GDM1 (cell line): ENCODE data around the gene KIF3C.
"Not testable (repeated sequence)": the region's sequence is repeated elsewhere in the genome, so short reads cannot be mapped to it uniquely, and the experiment has no call there.

Source experiments
- DNase-seq: peaks from one replicate; lab custom pipeline; 2025; lab: John Stamatoyannopoulos, UW

KIF3C gene

DNA sequence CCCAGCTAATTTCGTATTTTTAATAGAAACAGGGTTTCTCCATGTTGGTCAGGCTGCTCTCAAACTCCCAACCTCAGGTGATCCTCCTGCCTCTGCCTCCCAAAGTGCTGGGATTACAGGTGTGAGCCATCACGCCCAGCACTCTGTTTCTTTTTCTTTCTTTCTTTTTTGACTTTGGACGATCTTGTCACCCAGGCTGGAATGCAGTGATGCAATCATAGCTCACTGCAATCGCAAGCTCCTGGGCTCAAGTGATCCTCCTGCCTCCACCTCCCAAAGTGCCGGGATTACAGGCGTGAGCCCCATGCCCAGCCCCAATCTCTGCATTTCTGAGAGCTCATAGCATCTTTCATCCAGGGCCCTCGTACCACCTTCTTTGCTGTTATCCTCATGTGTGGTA lies 17.1 kb upstream of the KIF3C start:
- DNase-seq, result not testable (repeated sequence)

DNA sequence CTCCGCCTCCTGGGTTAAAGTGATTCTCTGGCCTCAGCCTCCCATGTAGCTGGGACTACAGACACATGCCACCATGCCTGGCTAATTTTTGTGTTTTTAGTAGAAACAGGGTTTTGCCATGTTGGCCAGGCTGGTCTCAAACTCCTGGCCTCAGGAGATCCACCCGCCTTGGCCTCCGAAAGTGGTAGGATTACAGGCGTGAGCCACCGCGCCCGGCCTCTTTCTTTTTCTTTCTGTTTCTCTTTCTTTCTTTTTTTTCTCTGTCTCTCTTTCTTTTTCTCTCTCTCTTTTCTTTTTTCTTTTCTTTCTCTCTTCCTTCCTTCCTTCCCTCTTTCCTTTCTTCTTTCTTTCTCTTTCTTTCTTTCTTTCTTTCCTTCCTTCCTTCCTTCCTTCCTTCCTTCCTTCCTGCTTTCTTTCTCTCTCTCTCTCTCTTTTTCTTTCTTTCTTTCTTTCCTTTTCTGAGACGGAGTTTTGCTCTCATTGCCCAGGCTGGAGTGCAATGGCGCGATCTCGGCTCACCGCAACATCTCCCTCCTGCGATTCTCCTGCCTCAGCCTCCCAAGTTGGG lies 16.6 kb upstream of the KIF3C start:
- not testable (repeated sequence) for DNase-seq

DNA sequence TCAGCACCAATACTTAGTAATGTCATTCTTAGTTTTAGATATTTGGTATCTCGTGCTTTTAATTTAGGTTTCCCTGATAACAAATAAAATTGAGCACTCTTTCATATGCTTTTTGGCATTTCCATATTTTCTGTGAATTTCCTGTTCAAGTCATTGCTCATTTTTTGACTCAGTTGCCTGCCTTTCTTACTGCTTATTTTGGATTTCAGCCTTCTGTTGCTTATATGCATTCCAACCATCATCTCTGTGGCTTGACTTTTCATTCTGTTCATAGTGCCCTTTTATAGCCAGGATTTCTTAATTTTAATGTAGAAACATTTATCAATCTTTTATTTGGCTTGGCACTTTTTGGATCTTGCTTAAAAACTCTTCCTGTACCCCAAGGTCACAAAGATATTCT lies 14.5 kb upstream of the KIF3C start:
- no peak for DNase-seq

DNA sequence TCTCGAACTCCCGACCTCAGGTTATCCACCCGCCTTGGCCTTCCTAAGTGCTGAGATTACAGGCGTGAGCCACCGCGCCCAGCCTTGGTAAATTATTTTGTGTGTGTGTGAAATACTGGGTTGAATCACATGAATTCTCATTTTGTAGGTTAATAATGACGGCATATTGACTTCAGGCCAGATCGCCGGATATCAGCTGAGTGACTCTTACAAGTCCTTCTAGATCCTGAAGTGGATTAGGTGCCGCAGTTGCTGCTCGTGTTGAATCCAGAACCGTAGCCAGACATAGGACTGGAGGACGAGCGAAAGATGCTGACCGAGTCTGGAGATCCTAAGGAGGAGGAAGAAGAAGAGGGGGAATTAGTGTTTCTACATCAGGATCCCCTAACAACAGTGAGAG lies 12.2 kb upstream of the KIF3C start:
- no peak for DNase-seq

DNA sequence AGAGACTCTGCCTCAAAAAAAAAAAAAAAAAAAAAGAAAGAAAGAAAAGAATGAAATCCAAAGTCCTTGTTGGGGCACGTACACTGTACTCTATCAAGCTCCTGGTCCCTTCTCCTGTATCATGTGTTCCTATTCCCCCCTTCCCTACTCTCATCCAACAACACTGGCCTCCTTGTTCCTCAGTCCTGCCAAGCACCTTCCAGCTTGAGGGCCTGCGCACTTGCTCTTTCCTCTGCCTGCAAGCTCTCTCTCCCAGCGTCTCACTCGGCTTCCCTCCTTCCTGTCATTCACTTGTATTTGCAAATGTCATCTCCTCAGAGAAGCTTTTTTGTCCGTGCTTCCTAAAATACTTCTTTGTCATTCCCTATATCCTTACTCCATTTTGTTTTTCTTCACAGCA lies 10.8 kb upstream of the KIF3C start:
- DNase-seq, result no peak

DNA sequence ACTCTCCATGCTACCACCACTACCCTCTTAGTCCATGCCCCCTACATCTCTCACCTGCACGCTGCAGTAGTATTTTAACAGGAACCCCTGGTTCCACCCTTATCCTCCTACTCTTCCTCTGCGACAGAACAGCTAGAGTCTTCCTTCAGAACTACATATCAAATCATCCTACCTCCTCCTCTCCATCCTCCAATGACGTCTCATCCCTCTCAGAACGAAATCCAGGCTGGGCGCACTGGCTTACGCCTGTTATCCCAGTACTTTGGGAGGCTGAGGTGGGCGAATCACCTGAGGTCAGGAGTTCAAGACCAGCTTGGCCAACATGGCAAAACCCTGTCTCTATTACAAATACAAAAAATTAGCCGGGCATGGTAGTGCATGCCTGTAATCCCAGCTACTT lies 10.3 kb upstream of the KIF3C start:
- no peak for DNase-seq

DNA sequence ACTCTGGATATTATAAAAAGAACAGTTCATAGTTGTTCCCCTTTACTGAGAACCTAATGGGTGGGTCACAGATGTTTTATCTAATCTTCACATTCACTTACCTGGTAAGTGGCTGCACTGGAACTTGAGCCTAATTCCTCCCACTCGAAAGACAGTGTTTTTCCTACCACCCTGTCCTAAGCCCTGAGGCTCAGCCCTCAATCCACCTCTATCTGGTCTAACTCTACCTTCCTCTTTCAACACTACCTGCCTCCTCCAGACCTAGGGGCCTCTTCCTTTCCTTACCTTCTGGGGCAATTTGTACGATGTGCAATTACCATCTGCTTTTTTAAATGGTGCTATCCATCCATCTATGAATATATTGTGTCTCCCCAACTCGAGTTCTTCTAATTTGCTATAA lies 9.7 kb upstream of the KIF3C start:
- DNase-seq, result no peak

DNA sequence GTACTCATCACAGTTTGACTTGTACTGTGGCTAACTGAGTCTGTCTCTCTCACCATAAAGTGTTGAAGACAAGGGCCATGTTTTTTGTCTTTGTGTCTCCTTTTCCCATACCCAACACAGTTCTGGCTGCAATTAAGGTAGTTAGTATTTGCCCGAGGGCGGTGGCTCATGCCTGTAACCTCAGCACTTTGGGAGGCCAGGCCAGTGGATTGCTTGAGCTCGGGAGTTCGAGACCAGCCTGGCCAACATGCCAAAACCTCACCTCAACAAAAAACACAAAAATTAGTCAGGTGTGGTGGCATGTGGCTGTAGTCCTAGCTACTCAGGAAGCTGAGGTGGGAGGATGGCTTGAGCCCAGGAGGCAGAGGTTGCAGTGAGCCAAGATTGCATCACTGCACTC lies 6.9 kb upstream of the KIF3C start:
- DNase-seq, result no peak

DNA sequence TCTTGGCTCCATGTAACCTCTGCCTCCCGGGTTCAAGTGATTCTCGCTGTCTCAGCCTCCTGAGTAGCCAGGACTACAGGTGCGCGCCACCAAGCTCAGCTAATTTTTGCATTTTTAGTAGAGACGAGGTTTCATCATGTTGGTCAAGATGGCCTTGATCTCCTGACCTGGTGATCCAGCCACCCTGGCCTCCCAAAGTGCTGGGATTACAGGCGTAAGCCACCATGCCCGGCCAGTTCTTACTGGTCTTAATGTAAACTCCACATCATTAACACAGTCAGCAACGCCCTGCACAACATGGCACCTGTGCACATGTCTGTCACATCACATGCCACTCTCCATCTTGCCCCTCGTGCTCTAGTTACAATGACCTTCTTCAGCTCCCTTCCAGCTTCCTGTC lies 5.8 kb upstream of the KIF3C start:
- no peak for DNase-seq

DNA sequence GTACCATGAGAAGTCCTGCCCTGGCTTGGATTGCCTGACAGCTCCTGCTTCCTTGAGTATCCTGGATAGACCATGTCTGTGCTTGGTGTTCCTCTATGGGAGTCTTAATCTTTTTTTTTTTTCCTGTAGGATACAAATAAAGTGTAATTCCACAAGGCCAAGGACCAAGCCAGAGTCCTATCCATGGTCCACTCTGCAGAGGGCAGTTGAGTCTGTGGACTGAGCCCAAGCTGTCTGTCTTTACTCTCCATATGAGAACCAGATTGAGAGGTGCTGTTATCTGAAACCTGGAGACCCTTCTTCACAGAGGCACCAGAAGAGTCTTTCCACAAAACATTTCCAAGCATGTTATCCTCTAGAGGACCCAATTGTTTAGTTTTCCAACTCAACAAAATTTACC lies 1.4 kb upstream of the KIF3C start:
- no peak for DNase-seq

DNA sequence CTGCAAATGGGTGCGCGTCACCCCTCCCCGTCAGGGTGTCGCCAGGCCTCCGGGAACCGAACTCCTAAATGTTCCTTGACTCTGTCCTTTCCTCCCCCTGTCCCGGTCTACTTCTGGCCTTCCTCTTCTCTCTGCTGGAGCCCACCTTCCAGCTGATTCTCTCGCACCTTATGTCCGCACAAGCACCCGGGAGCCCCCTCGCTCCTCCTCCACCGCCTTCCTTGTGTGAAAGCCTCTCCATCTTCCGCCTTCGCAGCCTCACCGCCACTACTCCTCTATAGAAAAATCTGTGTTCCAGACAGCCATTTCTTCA lies 627 bp upstream of the KIF3C start:
- DNase-seq, result no peak

DNA sequence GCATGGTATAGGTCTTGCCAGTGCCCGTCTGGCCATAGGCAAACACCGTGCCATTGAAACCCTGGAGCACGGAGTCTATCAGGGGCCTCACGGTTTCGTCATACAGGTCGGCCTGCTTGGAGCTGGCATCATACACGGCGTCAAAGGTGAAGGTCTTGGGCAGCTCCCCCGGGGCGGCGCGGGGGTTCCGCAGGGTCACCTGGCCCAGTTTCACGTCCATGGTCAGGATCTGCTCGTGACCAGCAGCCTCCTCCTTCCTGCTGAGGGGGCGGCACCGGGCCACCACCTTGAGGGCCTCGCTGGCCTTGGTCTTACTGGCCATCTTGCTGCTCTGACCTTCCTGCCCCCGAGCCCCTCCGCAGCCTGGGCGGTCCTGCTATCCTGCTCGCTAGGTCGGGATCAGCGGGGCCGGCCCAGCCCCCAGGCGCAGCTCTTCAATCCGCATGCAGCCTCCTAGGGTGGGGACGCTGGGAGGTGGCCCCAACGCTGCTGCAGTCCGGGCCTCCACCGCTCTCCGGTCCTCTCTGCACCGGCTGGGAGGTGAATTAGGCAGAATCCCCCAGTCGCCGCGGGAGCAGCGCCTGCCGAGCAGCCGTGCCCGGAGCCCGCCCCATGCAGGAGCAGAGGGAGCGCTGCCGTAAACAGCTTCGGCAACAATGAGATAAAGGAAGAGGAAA lies 563 bp downstream of the KIF3C start:
- no peak for DNase-seq

DNA sequence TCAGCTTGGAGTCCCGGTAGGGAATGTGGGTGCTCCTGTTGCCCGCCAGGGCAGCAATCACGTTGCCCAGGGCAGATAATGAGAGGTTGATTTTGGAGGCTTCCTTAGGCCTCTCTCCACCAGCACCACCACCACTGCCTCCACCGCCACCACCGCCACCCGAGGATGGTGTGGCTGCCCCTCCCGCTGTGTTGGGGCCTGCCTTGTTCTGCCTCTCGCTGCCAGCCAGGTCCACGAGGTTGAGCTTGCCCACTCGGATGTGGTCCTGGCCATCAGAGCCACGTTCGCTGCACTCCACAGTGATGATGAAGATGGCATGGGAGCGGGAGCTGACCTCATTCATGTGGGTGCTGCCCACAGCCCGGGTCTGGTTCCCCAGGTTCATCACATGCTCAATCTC lies 1.3 kb downstream of the KIF3C start:
- no peak for DNase-seq

DNA sequence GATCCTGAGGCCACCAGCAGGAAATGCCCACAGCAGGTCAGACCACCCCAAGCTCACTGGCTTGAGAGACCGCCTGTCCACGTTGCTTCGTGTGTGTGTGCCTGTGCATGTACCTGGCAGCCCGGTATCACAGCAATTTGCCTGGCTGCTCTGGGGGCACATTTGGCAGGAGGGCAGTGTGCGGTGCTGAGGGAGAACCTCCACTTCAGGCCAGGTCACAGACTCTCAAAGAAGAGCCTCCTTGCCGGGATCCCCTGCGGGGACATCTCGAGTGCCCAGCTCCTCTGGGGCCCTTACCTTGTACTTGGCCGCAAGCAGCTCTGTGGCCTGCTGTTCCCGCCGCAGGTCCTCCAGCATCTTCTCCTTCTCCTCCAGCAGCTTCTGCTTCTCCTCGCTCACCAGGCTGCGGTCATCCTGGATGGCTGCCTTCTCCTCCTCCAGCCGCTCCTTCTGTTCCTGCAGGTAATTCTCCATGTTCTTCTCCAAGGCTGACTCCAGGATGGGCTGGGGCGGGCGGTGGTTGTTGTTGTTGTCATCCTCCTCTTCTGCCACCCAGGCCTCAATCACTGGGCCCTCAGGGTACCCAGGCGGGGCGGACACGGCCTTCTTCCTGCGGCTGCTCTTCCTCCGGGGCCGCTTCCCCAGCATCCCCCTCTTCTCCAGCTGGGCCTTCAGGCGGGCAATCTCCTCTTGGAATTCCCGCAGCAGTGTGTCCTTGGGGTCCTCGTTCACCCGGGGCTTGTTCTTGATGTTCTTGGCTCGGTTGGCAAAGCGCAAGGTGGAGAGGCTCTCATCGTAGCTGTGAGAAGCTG lies 2.0 kb downstream of the KIF3C start:
- no peak for DNase-seq

DNA sequence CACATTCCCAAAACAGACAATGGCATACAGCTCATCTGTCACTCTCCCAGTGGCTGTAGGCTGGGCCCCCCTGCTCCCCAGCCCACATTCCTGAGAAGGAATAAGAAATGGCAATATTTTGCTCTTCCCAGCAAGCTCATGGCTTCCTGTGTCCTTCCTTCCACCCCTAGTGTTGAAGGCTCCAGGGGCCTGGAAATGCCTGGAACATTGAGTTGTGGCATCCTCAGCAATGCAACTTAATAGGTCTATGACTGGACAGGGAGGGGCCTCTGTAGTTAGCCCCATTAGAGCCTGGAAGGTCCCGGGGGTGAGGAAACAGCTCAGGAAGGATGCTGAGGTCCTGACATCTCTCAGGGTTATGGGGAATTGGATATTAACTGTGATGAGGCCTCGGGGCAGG lies 3.3 kb downstream of the KIF3C start:
- no peak for DNase-seq

DNA sequence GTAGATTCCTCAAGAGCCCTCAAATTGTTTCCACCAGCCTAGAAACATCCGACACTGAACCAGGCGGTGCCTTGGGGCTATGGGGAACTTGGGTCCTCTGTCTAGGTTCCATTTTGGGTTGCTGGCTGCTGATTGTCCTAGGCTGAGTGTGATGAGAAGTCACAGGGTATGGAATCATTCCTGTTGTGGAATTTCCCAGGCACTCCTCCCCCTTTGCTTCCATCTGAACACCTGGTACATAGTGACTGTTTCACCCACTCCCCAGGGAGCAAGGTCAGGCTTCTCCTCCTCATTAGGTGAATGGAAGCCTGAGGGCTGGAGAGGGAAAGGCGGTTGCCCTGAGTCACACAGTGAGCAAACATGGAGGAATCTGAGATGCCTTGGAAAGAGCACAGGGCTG lies 4.5 kb downstream of the KIF3C start:
- DNase-seq, result no peak

DNA sequence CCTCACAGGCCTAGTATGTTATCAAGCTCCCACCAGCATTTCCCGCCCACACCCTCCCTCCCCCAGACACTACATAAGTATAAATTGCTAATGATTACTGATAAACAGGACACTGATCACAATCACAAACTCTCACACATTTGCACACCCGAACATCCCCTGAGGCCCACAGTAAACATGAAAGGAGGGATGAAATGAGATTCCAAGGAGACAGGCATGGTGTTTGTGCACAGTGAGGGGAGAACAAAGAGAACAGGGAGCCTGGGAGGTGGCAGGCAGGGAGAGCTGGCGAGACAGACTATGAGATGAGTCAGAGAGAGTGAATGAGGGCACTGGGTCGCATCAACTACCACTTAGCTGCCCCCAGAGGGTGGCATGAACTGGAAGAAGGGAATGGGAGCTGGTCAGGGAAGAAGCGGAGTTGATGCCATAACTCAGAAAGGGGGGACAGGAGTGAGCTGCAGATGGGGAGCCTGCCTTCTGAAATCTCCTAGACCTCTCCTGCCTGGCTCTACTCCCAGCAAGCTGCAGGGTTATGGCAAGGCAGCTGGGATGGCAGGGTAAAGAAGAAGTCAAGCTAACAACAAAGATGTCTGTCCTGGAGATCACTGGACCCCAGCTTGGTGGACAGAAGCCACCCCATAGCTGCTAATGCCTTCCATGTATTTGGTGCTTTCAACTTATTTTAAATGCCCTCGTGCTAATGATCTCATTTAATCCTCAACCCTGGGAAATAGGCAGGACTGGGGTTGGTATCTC lies 5.1 kb downstream of the KIF3C start:
- no peak for DNase-seq

DNA sequence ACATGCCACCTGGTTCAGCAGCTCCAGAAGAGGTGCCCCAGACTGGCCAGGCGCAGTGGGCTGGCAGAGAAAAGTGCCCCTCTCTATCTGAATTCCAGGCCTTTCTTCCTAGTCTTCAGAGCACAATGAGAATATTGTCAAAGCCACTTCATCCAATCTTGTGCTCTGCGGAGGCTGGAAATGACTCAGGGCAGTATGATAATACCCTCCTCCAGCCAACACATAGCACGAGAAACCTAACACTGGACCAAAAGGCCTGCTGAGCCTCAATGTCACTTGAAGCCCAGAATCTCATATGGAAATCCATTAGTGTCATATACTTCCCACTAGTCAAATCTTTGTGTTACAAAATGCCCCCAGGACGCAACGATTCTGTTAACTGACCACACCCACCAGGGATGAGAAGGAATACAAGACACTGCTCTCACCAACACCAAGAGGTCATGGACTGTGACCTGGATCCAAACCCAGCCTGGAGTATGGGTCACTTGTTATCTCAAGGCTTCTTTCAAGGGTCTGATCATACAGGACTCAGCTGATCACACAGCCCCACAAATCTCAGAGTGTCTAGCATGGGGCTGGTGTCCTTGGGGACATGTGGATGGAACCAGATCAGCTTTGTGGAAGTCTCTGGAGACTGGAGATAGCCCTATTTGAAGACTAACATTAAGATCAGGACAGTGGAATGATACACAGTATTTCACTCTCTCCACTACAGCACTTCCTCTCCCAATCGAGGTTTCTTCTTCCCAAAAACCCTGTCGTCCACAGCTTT lies 10.1 kb downstream of the KIF3C start:
- no peak for DNase-seq

DNA sequence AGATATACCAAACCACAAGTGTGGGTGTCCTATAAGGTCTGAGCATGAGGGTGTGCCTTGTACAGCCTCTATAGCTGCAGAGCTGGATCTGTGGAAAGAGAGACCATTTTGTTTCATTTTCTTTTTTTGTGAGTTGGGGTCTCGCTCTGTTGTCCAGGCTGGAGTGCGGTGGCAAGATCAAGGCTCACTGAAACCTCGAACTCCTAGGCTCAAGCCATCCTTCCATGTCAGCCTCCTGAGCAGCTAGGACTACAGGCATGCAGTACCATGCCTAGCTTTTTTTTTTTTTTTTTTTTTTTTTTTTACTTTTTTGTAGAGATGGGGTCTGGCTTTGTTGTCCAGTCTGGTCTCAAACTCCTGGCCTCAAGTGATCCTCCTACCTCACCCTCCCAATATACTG lies 10.7 kb downstream of the KIF3C start:
- no peak for DNase-seq

DNA sequence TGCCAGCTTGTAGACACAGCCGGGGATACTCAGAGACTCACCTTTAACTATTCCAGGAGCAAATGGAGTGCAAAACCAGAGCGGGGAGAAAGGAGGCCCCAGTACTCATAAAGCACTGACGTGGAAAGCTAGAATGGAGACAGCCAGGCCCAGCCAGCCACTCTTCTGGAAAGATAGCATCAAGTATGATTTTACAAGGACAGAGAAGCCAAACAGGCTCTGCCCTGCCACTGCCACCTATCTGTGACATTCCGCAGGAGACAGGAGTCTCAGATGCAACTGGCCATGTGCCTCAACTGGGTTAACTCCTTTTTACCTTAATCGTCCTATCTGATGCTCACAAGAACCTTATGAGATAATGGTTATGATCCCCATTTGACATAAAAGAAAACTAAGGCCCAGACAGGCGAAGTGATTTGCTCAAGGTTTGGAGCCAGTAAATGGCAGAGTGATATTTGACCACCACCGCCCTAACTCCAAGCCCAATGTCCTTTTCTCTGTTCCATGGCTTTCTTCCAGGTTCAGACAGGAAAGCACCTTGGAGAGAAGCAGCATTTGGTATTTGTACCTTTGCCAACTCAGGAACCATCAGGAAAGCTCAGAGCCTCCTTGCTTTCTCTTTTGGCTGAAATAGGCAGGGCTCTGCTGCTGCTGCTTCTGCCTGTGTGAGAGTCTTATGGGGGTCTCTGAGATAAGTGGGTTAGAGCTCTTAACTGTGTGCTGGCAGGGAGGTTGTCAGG lies 15.6 kb downstream of the KIF3C start:
- DNase-seq, result no peak

DNA sequence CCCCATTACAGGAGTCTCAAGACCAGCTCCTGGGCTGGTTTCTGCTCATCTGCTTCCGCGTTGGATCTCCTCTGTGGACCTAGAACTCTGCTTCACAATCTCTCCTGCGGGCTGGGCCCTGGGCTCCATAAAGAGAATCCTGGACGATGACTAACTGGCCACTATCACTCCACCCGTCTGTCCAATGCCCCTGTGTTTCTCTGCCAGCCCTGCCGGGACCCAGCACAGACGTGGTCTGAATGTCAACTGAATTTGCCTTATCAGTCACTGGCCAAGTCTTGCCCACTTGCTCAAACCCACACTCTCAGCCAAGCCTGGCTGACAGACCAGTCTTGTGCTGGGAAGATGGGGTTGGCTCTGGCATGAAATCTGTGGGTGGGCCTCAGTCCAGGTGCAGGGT lies 17.4 kb downstream of the KIF3C start:
- DNase-seq, result no peak
